ENCODE results near the gene FASTK.

The FASTK gene

DNA sequence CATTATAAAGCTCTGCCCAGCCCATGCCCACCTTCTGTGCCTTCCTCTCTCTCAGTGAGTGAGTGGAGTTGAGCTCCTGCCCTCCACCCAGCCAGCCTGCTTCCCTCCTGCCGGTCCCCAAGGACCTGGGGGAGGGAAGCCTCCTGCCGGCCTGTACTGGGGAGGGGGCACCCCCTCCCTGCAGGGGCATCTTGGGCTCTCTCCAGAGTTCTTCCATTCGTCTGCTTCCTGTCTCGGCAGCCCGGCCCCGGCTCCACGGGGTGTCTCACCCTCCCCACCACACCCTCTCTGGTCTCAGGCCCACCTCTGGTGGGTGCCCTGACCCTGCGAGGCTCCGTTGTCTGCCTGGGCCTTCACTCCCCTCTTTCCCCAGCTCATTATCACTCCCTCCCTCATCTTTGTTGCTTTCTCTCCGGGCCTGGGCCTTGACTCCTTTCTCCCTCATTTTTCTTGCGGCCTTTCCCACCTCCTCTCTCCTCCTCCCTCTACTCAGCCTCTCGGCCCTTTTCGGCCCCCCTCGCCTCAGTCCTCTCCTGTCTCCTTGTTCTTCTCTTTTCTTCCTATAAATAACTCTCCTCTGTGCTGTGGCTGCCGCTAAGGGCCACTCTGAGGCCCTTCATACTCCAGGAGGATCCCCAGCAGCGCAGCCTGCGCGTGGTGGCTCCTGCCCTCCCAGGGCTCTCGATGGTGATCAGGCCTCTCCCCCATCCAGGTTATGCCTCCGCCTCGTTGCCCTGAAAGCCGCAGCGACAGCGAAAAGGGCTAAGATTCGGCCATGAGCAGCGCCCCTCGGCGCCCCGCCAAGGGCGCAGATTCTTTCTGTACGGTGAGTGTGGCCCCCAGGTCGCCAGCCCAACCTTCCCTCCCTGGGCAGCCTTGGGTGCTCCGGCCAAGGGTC is 19.1 kb downstream of the FASTK start:
- Histone ChIP-seq H3K27ac (ENCODE audit: low read depth, low read length) (peak overlapping the region; percentile 85), H3K4me1 (ENCODE audit: control insufficient read depth, insufficient read depth, low read length, unreplicated experiment) (peaks cover 43% of the 10 kb centered on the region), H3K79me2 (ENCODE audit: control insufficient read depth, insufficient read depth, low read length, unreplicated experiment) (peaks cover 49% of the 10 kb centered on the region), H3K4me3 (ENCODE audit: low read depth, low read length) (peak overlapping the region; percentile 91), H2AFZ (ENCODE audit: low read length, unreplicated experiment) (no peak overlapping the region), H3K36me3 (ENCODE audit: insufficient read depth, low read length) (peaks cover 10% of the 10 kb centered on the region; the same call in 1 of the 2 replicates), H3K27me3 (ENCODE audit: insufficient read depth, low read length) (no peaks in the 10 kb centered on the region)

DNA sequence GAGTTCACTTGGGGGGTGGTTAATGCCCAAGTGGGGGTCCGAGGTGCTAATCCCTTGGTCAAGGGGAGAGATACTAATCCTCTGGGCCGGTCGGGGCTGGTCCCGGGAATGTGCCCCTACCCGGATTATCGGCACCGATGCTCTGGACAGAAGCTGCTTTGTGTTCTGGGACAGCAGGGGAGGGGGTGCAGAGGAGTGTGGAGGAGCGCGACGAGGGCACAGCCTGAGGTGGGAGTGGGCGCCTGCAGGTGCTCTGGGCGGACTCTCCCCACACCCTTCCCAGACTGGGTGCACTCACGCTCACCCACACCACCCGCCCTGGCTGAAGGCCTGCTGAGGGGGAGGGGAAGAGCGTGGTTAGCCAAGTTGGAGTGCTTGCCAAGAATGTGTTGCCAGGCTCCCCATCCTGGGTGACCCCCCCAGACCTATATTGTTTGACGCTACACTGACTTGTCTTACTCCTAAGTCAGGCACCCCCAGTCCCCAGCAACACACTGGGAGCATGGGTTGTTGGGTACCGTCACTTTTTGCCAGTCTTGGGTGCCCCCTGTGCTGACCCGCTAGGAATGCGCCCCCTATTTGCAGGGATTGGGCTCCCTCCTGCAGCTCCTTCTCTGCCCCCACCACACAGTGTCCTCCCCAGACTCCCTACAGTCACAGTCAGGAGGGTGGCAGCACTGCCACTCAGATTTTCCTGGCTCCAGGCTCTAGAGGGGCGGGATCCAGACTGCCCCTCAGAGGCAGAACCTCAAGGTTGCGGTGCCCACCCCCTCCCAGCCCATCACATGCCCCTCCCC is 20.0 kb downstream of the FASTK start:
- H3K79me2 ChIP-seq (ENCODE audit: control insufficient read depth, insufficient read depth, low read length, unreplicated experiment): peaks cover 45% of the 10 kb centered on the region

DNA sequence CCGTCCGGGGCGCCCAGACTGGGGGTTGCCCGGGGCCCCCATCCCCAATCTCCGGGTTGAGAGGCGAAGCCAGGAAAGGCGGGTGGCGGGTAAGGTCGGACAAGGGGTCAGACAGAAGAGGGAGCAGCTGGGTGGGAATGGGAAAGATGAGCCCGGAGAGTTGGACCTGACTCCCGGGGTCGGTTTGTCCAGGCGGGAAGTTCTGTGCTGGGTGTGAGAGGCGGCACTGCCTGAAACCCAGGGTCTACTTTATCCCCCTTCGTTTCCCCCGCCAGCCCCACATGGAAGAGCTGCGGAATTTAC is 20.5 kb downstream of the FASTK start:
- Histone ChIP-seq H3K27me3 (ENCODE audit: insufficient read depth, low read length) (no peaks in the 10 kb centered on the region), H3K79me2 (ENCODE audit: control insufficient read depth, insufficient read depth, low read length, unreplicated experiment) (peaks cover 40% of the 10 kb centered on the region), H2AFZ (ENCODE audit: low read length, unreplicated experiment) (no peak overlapping the region), H3K27ac (ENCODE audit: low read depth, low read length) (peak overlapping the region; percentile 85), H3K36me3 (ENCODE audit: insufficient read depth, low read length) (peaks cover 5% of the 10 kb centered on the region; the same call in 1 of the 2 replicates), H3K4me3 (ENCODE audit: low read depth, low read length) (peak overlapping the region; percentile 91), H3K4me1 (ENCODE audit: control insufficient read depth, insufficient read depth, low read length, unreplicated experiment) (peaks cover 44% of the 10 kb centered on the region)

More for the DNA sequence above, 20.0 kb downstream of the FASTK start:
- Histone ChIP-seq H3K27ac (ENCODE audit: low read depth, low read length) (peak overlapping the region; percentile 85), H3K36me3 (ENCODE audit: insufficient read depth, low read length) (peaks cover 10% of the 10 kb centered on the region; the same call in 1 of the 2 replicates), H2AFZ (ENCODE audit: low read length, unreplicated experiment) (no peak overlapping the region), H3K4me1 (ENCODE audit: control insufficient read depth, insufficient read depth, low read length, unreplicated experiment) (peaks cover 44% of the 10 kb centered on the region), H3K27me3 (ENCODE audit: insufficient read depth, low read length) (no peaks in the 10 kb centered on the region), H3K4me3 (ENCODE audit: low read depth, low read length) (peak overlapping the region; percentile 91)

GRCh38 chr7:151059367-151060112 is 21.1 kb downstream of the FASTK start, which contains the start of gene SLC4A2:
Gene SLC4A2 (plus strand): TSS chr7:151059589. CDS start chr7:151061988, 2,399 bp downstream.
- peak within 1 kb of the TSS; percentile 91 for H3K4me3 ChIP-seq (ENCODE audit: low read depth, low read length)
- H2AFZ ChIP-seq (ENCODE audit: low read length, unreplicated experiment): peak within 1 kb of the TSS; percentile 71
- no peaks in the 10 kb centered on the region for H3K27me3 ChIP-seq (ENCODE audit: insufficient read depth, low read length)
- peaks cover 34% of the 10 kb centered on the region for H3K79me2 ChIP-seq (ENCODE audit: control insufficient read depth, insufficient read depth, low read length, unreplicated experiment)
- H3K36me3 ChIP-seq (ENCODE audit: insufficient read depth, low read length): no peaks in the 10 kb centered on the region
- peaks cover 44% of the 10 kb centered on the region for H3K4me1 ChIP-seq (ENCODE audit: control insufficient read depth, insufficient read depth, low read length, unreplicated experiment)
- peak within 1 kb of the TSS; percentile 85 for H3K27ac ChIP-seq (ENCODE audit: low read depth, low read length)

DNA sequence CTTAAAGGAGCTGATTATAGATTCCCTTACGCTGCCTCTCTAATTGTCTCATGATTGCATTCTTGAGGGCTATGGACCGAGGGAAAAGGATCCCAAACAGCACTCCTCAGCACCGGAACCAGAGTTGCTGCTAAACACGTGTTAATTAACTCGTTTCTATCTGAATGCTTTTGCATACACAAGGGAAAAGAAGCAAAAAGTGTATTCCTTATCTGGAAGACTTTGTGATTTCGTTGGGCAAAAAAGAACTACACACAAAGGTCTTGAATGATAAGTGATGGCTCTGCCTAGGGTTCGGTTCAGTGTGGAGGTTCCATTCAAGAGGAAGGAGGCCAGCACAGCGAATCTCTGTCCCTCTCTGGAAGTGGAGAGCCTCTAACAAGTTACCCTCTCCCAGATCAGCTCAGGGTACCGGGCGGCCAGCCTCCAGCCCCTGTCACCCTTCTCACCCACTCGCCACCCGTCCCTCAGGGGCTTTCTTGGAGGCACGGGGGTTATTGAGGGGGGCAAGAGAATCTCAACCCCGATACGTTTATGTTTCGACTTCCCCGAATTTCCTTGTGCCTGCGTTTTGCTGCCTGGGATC is 21.7 kb downstream of the FASTK start:
- Histone ChIP-seq H3K79me2 (ENCODE audit: control insufficient read depth, insufficient read depth, low read length, unreplicated experiment) (peaks cover 30% of the 10 kb centered on the region), H3K4me3 (ENCODE audit: low read depth, low read length) (peak overlapping the region; percentile 91), H3K4me1 (ENCODE audit: control insufficient read depth, insufficient read depth, low read length, unreplicated experiment) (peaks cover 44% of the 10 kb centered on the region), H3K27ac (ENCODE audit: low read depth, low read length) (peak overlapping the region; percentile 85), H3K27me3 (ENCODE audit: insufficient read depth, low read length) (no peaks in the 10 kb centered on the region), H2AFZ (ENCODE audit: low read length, unreplicated experiment) (peak overlapping the region; percentile 71), H3K36me3 (ENCODE audit: insufficient read depth, low read length) (no peaks in the 10 kb centered on the region)

DNA sequence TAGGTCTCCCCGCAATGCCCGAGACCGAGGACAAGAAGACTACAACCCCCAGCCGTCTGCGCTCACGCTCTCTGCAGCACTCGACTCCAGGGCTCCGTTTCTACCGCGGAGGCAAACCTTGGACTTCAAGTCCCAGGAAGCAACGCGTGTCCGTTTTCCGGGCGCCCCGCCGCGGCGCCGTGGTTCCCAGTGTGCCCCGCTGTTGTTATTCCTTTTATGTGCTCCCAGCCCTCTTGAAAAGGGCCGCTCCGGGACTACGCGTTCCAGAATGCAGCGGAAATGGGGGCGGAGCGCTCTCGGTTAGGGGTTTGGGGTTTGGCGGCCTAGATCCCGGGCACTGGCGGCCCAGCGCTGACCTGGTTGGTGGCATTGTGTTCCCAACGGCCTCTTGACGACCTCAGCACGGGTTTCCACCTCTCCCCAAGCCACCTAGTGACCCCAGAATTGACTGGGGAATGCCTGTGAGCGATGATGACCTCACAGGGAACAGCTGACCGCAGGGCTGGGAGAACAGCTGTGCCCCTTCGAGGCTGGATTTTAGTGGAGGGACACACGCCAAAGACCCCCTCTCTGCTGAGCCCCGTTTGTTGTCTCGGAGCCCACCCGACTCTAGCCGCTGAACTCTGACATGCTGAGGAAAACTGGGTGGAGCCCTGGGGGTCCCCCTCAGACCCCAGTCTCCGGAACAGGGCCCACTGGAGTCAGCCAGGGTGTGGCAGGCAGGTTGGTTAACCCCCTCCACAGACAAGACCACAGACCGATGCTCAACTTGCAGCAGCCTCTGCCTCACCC is 22.4 kb downstream of the FASTK start:
- H3K4me1 ChIP-seq (ENCODE audit: control insufficient read depth, insufficient read depth, low read length, unreplicated experiment): peaks cover 40% of the 10 kb centered on the region
- H3K36me3 ChIP-seq (ENCODE audit: insufficient read depth, low read length): no peaks in the 10 kb centered on the region
- peak overlapping the region; percentile 85 for H3K27ac ChIP-seq (ENCODE audit: low read depth, low read length)
- H3K4me3 ChIP-seq (ENCODE audit: low read depth, low read length): peak overlapping the region; percentile 91
- peaks cover 29% of the 10 kb centered on the region for H3K79me2 ChIP-seq (ENCODE audit: control insufficient read depth, insufficient read depth, low read length, unreplicated experiment)
- H2AFZ ChIP-seq (ENCODE audit: low read length, unreplicated experiment): peak overlapping the region; percentile 23
- H3K27me3 ChIP-seq (ENCODE audit: insufficient read depth, low read length): no peaks in the 10 kb centered on the region

GRCh38 chr7:151057506-151057988 is 23.1 kb downstream of the FASTK start, which contains the start of gene CDK5:
Gene CDK5 (minus strand): TSS chr7:151057897. CDS start chr7:151057848, 49 bp downstream.
- Histone ChIP-seq H3K4me1 (ENCODE audit: control insufficient read depth, insufficient read depth, low read length, unreplicated experiment) (peaks cover 37% of the 10 kb centered on the region), H3K4me3 (ENCODE audit: low read depth, low read length) (peak within 1 kb of the TSS; percentile 91)

GRCh38 chr7:151056666-151057505 is 23.7 kb downstream of the FASTK start:
- Histone ChIP-seq H3K36me3 (ENCODE audit: insufficient read depth, low read length) (no peaks in the 10 kb centered on the region), H3K27ac (ENCODE audit: low read depth, low read length) (no peak overlapping the region), H2AFZ (ENCODE audit: low read length, unreplicated experiment) (peak overlapping the region; percentile 70), H3K4me3 (ENCODE audit: low read depth, low read length) (peak overlapping the region; percentile 91), H3K27me3 (ENCODE audit: insufficient read depth, low read length) (no peaks in the 10 kb centered on the region), H3K4me1 (ENCODE audit: control insufficient read depth, insufficient read depth, low read length, unreplicated experiment) (peaks cover 30% of the 10 kb centered on the region), H3K79me2 (ENCODE audit: control insufficient read depth, insufficient read depth, low read length, unreplicated experiment) (peaks cover 24% of the 10 kb centered on the region)

More at GRCh38 chr7:151057506-151057988, 23.1 kb downstream of the FASTK start, which contains the start of gene CDK5:
- peak within 1 kb of the TSS; percentile 85 for H3K27ac ChIP-seq (ENCODE audit: low read depth, low read length)
- peak within 1 kb of the TSS; percentile 70 for H2AFZ ChIP-seq (ENCODE audit: low read length, unreplicated experiment)
- H3K36me3 ChIP-seq (ENCODE audit: insufficient read depth, low read length): no peaks in the 10 kb centered on the region
- H3K27me3 ChIP-seq (ENCODE audit: insufficient read depth, low read length): no peaks in the 10 kb centered on the region
- H3K79me2 ChIP-seq (ENCODE audit: control insufficient read depth, insufficient read depth, low read length, unreplicated experiment): peaks cover 29% of the 10 kb centered on the region

DNA sequence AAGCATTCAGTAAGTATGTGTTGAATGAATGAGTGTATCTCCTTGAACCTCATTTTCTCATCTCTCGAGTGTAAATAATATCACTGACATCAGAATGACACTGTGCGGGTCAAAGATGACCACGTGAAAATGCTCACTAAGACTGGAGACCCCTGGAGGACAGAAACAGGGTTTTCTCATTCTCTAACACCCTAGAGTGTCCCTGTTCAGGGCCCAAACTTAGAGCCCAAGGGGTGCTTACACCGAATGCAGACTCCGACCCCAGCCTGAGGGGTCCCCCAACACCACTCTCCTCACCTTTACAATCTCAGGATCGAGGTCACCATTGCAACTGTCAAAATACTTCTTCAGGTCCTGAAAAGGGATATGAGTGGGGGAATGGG is 24.3 kb downstream of the FASTK start:
- Histone ChIP-seq H3K27me3 (ENCODE audit: insufficient read depth, low read length) (no peaks in the 10 kb centered on the region), H3K4me3 (ENCODE audit: low read depth, low read length) (peak overlapping the region; percentile 91; the same call in 1 of the 2 replicates), H3K79me2 (ENCODE audit: control insufficient read depth, insufficient read depth, low read length, unreplicated experiment) (peaks cover 18% of the 10 kb centered on the region), H3K36me3 (ENCODE audit: insufficient read depth, low read length) (no peaks in the 10 kb centered on the region), H3K4me1 (ENCODE audit: control insufficient read depth, insufficient read depth, low read length, unreplicated experiment) (peaks cover 24% of the 10 kb centered on the region), H3K27ac (ENCODE audit: low read depth, low read length) (no peak overlapping the region), H2AFZ (ENCODE audit: low read length, unreplicated experiment) (no peak overlapping the region)
